G401.6 (cell line): ENCODE data around the gene DOCK2.
"Not testable (repeated sequence)": the region's sequence is repeated elsewhere in the genome, so short reads cannot be mapped to it uniquely, and the experiment has no call there.

Experiments
- FAIRE-seq: peaks from 2 replicates; lab custom pipeline; 2012; peaks lifted over from hg19 to GRCh38; lab: Jason Lieb, UNC

DOCK2 gene

GRCh38 chr5:169637549-169638121 lies 560 bp downstream of the DOCK2 start:
- FAIRE-seq: no peak

- FAIRE-seq: no peak
Observed at GRCh38 chr5:169641253-169641652, 4.2 kb downstream of the DOCK2 start.

DNA sequence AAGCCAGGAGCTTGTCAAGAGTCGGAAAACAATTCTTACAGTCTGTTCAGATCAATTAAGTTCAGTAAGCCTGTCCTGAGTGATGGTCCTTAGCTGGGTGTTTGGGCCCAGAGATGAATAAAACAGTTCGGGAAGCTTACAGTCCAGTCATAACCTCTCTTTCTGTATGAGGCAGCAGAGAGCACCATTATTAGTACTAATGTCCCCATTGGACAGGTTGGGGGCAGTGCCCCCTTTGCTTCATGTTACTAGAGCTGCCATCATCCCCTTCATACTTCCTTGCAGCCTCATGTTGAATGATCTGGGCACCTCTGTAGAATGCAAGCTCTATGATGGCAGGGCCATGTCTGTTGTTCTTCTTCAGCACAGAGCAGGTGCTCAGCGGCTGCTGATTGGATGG lies 9.8 kb downstream of the DOCK2 start:
- no peak for FAIRE-seq

- FAIRE-seq: no peak
Observed at GRCh38 chr5:169647566-169647965, 10.5 kb downstream of the DOCK2 start.

DNA sequence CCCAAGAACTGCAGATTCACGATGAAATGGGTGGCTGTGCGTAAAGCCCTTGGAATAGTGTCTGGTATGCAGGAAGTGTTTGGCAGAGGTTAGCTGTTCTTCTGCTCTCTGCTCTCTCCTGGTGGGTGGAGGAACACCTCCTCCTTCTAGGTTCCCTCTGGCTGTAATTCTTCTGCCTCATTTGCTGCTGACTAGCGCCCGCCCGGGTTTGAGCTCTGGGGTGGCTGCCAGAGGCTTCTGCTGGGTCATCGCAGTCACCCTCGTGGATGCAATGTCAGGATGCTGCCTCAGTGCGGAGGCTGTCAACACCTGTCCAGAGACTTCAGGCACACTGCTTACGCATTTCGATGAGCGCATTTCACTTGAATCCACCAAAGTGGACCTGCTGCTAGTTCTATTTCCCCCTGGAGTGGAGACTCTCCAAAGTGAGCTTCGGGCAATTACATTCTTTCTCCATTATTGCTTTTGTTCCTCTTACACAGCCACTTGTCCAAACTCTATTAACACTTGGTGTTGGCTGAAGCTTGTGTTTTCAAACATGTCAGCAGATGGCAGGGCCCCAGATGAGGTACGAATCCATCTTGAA lies 11.7 kb downstream of the DOCK2 start:
- FAIRE-seq: no peak

DNA sequence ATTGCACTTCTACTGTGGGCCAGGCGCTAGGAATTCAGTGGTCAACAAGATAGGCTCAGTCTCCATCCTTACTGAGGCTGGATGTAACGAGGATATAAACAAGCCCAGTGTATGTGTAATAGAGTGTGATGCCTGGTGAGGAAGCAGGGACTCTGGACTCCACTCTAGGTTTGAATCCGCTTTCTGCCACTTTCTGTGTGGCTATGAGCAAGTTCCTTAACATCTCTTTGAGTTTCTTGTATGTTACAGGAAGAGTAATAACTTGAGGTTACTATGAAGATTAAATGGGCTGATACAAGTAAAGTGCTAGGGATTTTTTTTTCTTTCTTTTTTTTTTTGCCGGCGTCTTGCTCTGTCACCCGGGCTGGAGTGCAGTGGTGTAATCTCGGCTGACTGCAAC lies 12.4 kb downstream of the DOCK2 start:
- FAIRE-seq: no peak

DNA sequence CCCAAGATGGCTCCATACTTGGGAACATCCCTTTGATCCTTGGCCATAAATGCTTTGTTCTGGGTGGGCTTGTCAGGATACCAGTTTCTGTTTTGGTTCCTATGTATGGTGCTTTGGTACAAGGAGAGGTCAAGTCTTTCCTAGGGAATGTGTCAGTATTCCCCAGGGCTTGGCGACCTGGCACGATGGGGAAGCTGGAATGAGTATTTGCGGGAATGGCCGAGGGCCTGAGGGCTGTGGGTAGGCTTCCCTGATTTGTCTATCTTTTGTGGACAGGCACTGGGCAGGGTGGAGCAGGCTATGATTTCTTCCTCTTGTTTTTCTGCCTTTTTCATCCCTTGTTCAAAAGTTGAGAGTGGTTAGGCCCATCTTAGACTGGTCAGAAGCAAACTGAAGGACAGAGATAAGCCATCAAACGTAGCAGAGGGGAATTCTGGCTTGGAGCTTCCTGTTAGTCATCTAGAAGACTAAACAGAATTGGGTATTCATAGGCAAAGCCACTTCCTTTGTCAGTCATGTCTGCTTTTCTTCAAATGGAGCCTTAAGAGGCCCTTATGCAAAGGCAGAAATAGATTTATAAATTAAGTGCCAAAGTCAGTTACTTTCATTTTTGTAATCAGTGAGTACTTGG lies 13.7 kb downstream of the DOCK2 start:
- no peak for FAIRE-seq

- FAIRE-seq: no peak
Observed at GRCh38 chr5:169651526-169651925, 14.5 kb downstream of the DOCK2 start.

GRCh38 chr5:169652057-169652456 lies 15.0 kb downstream of the DOCK2 start:
- no peak for FAIRE-seq

DNA sequence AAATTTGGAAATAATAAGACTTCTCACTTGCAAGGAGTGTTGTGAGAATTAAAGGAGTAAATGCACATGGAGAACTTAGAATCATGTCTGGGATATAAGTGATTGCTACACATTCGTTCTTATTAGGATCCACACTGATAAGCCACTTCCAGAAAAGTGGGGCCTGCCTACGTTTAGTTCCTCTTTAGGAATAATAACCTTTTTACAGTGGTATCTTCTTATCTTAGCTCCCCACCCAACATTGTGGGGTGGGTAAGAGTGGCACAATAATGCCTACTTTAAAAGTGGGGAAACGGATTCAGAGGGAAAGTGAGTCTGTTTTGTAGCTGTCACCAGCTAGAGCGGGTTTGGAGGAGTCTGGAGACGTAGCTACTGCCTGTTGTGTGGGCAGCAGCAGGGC lies 16.0 kb downstream of the DOCK2 start:
- FAIRE-seq: no peak

DNA sequence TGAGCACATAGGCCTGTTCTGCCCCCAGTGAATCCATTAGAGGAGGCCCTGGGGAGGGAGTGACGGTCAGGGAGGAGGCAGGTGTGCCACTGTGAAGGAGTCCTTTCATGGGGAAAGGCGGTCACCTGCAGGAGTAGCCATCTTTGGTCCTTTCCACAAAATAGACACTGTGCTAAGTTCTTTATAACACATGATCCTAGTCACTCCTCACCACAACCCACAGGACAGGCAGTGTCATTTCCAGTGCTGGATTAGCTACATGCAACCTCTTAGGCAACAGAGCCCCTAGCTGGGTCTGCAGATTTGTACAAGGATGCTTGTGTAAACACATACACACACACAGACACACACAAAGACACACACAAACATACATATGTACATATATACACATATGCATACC lies 18.3 kb downstream of the DOCK2 start:
- no peak for FAIRE-seq

DNA sequence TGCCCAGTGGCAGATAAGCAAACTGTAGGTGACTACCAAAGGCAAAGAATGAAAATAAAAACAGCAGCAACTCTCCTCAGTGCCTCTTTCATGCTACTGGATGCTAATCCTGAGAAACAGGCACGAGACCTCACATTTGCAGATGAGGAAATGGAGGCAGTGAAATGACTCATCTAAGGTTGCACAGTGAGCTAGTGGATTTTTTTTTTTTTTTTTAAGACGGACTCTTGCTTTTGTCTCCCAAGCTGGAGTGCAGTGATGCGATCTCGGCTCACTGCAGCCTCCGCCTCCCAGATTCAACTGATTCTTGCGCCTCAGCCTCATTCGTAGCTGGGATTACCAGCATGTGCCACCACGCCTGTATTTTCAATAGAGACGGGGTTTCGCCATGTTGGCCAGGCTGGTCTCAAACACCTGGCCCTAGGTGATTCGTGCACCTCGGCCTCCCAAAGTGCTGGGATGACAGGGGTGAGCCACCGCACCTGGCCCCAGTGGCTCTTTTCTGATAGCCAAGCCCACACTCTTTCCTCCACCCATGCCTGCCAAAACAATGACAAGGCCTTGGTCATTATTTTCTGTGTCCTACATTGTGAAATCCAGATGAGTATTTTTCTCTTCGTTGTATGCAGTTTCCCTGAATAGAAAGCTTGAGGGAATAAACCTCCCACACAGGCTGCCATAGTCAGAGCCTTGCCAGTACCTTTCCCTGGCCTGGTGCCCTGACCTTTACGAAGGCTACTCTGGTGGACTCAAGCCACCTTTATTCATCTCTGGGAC lies 19.2 kb downstream of the DOCK2 start:
- no peak for FAIRE-seq

DNA sequence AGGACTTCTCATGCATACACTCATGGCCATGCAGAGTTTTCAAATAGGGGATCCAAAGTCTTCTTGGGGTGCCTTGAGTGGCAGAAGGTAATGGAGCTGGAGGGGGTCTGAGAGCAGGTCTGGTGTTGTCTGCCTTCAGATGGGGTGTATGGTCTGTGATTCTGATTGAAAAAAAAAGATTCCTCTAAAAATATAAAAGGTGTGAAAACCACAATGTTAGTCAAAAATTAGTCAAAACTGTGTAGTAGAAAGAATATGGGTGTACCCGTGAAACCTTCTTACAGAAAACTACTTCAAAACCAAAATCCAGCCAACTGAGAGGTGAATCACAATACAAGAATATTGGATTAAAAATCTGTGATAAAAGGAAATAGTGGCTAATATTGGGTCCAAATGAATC lies 20.1 kb downstream of the DOCK2 start:
- FAIRE-seq: no peak

- FAIRE-seq: not testable (repeated sequence)
Observed at GRCh38 chr5:169662451-169662850, 25.4 kb downstream of the DOCK2 start.

- no peak for FAIRE-seq
Observed at GRCh38 chr5:169663537-169663936, 26.5 kb downstream of the DOCK2 start.

DNA sequence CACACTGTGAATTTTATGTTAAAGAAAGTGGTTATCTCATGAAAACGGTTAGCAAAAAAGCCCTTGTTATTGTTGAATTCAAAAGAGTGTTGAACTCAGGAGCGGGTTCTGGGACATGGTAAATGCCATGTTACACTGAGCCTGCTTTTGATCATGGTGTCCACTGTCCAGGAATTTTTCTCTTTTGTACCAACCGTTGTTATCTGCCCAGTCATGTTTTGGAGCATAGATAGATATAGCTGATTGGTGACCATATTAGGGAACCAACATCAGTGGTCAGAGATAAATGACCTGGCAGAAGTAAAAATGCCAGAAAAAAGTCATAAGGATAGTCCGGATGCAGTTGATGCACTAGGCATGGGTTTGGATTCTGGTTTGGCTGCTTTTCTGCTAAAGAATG lies 29.3 kb downstream of the DOCK2 start:
- no peak for FAIRE-seq

DNA sequence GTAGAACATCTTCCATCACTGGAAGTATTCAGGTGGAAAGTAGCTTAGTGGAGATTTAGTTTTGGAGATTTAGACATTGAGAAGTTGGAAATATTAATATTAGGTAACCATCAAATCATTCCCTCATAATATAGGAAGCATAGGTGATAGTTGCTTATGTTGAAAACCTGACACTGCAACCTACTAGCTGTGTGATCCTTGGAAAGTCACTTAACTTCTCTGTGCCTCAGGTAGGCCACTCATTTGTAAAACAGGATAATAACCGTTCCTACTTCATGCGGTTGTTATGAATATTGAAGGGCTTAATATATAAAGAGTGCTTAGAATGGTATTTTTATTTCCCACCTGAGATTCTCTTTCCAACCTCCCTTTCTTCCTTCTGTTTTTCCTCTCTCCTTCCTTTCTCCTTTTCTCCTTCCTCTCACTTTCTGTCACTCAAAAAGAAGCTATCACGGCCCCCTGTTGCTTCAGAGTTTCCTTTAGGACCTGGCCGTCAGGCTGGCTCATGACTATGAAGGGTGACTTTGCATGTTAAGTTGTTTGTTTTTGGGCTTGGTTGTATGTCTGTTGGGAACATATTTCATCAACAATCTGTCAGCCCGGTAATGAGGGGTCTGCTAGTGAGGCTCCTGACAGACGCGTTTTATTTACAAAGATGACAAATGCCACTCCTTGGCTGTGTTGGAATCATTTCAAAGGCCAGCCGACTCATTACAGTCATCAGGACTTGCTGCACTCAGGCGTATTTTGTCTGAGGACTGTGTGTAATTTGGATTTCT lies 31.0 kb downstream of the DOCK2 start:
- FAIRE-seq: no peak

DNA sequence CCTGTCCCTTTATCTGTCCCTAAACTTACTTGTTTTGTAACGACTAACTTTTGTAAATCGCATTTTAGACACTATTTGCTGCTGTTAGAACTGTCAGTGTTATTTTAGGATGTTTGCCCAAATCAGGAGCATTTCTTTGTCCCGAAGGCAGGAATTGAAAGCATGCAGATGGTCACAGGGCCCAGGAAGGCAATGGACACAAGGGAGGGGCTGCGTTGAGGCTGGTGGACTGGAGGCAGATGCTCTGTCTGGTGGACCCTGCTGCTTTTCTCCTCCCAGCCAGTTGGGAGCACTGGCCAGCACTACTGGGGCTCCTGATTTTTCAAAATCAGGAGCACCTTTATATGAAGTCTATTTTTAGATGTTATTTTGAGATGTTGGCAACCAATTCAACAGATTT lies 31.7 kb downstream of the DOCK2 start:
- no peak for FAIRE-seq

GRCh38 chr5:169670769-169671525 lies 33.9 kb downstream of the DOCK2 start:
- no peak for FAIRE-seq

DNA sequence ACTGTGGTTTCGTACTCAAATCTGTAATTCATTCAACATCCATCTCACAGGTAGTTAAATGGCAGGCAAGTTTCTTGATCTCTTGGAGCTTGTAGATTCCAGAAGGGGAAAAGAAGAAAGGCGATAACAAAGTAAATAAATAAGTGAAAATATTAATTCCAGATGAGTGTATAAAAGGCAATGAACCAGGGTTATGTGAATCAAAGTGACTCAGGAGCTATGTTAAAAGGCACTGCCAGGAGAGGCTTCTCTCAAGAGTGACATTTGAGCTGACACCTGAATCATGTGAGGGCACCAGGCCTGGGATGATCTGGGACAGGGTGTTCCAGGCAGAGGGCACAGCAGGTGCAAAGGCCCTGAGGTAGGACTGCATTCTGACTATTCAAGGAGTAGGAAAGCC lies 45.0 kb downstream of the DOCK2 start:
- no peak for FAIRE-seq

DNA sequence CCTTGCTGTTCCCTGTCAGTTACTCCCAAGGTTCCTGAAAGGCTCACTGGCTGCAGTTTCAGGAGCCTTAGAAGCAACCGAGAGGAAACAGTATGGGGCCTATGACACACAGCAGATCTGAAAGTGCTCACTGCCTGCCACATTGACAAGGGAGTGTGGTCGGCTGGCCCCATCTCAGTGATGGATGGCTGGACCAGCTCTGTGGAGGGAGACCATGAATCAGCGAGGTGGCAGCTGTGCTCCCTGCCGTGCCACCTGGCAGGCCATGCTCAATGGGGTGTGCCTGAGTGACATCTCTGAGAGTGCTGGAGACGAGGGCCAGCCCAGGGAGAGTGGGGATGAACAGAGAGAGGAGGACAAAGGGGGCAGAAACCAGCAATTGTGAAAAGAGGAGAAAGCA lies 49.1 kb downstream of the DOCK2 start:
- FAIRE-seq: no peak

DNA sequence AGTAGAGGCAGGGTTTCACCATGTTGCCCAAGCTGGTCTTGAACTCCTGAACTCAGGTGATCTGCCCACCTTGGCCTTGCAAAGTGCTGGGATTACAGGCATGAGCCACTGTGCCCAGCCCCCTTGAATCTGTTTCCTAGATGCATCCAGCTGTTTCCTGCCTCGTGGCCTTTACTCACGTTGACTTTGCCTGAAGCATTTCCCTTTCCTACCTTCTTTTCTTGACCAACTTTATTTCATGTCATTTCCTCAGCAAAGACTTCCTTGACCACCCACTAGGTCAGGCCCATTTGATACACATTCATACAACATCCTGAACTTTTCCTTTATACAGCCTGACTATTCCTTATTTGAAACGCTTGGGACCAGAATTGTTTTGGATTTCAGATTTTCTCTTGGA lies 51.0 kb downstream of the DOCK2 start:
- no peak for FAIRE-seq
